H1 (cell line): ENCODE data around the gene ABHD4.

Source experiments
- BRCA1 ChIP-seq: IDR thresholded peaks from 2 replicates; pipeline ENCODE4 v1.6.1; 2012; ENCODE audit warnings: low read depth, low read length, improper control_type of control experiment
- CEBPB ChIP-seq: IDR thresholded peaks from 2 replicates; pipeline ENCODE4 v1.6.1; 2012; ENCODE audit warnings: low read depth, low read length
- CTCF ChIP-seq, 3 experiments: IDR thresholded peaks; 1 replicate in 2 of 3; 2 replicates in 1 of 3; pipeline versions ENCODE4 v1.5.1 to v1.6.1; 2011; ENCODE audit warnings: low read length in 3 of 3, mild to moderate bottlenecking in 3 of 3, inconsistent platforms in 2 of 3, low read depth in 1 of 3, moderate library complexity in 1 of 3; ENCODE audit not compliant: insufficient read depth in 1 of 3; ENCODE audit errors: control extremely low read depth in 1 of 3
- GTF2F1 ChIP-seq: IDR thresholded peaks from 2 replicates; pipeline ENCODE4 v1.6.1; 2012; ENCODE audit warnings: low read depth, low read length, improper control_type of control experiment, borderline replicate concordance
- POLR2AphosphoS5 ChIP-seq: IDR thresholded peaks from 2 replicates; pipeline ENCODE4 v1.6.1; 2011; ENCODE audit warnings: low read depth, low read length
- SIX5 ChIP-seq: IDR thresholded peaks from 2 replicates; pipeline ENCODE4 v1.6.1; 2011; ENCODE audit warnings: mild to moderate bottlenecking, low read depth, low read length
- SP1 ChIP-seq: IDR thresholded peaks from 2 replicates; pipeline ENCODE4 v1.6.1; 2011; ENCODE audit warnings: low read depth, low read length
- ZNF274 ChIP-seq: IDR thresholded peaks from 2 replicates; pipeline ENCODE4 v1.7.0; 2012; ENCODE audit warnings: low read length, borderline replicate concordance; ENCODE audit errors: extremely low read depth

- TF ChIP-seq POLR2AphosphoS5 (no peak), BRCA1 (no peak), CTCF (IDR thresholded peaks at IDR 0.05; ENCODE audit: control extremely low read depth in 1 of 3, insufficient read depth in 1 of 3, low read depth in 1 of 3, low read length in 3 of 3) (no peak), CEBPB (no peak), GTF2F1 (no peak), SIX5 (no peak), SP1 (no peak), ZNF274 (no peak)
Measured at GRCh38 chr14:22594156-22594716, 3.9 kb upstream of the ABHD4 start.
